Measurements from ENCODE around the gene AGFG2.

DNA sequence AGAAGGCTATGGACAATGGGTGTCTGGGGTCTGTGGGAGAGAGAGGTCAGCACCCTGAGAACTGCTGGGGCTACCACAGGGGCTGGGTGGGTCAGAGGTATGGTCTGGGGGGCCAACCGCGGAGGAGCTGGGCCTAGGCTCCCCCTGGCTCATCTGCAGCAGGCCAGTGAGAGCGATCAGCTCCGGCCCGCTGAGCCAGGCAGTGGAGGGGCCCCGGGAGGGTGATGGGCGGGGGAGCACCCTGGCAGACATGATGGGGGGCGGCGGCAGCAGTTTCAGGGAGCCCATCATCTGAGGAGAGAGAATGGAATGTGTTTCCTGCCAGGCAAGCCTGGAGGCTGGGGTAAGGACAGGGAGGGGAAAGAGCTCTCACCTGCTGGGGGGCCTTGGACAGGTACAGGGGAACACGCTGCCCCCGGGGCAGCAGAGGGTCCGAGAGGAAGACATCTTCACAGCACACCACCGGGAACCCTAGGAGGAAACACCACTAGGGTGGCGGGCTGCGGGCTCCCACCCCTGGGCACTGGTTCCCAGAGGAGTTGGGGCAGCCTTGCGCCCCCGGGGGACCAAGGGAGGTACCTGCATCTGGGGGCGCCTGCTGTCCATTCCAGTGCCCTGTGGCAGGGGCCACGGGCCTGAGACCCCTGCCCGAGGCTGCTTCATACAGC lies 33.4 kb downstream of the AGFG2 start:
- TF ChIP-seq, protein P1, sequence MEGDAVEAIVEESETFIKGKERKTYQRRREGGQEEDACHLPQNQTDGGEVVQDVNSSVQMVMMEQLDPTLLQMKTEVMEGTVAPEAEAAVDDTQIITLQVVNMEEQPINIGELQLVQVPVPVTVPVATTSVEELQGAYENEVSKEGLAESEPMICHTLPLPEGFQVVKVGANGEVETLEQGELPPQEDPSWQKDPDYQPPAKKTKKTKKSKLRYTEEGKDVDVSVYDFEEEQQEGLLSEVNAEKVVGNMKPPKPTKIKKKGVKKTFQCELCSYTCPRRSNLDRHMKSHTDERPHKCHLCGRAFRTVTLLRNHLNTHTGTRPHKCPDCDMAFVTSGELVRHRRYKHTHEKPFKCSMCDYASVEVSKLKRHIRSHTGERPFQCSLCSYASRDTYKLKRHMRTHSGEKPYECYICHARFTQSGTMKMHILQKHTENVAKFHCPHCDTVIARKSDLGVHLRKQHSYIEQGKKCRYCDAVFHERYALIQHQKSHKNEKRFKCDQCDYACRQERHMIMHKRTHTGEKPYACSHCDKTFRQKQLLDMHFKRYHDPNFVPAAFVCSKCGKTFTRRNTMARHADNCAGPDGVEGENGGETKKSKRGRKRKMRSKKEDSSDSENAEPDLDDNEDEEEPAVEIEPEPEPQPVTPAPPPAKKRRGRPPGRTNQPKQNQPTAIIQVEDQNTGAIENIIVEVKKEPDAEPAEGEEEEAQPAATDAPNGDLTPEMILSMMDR (IDR thresholded peaks at IDR 0.05; ENCODE audit: low read depth, low read length) = no peak
- TF ChIP-seq EZH2phosphoT487 (IDR thresholded peaks at IDR 0.05; ENCODE audit: low read depth) = no peak
